H9 (cell line): ENCODE data around the gene AMER2. TPM values are rescaled to one million over a fixed set of nuclear protein-coding genes. Genes with fewer than 3 reads are reported as not detected.

ENCODE experiments used
- DNase-seq: peaks from one replicate; pipeline ENCODE4 v3.0.0-alpha.2; 2017
- H2AFZ ChIP-seq: one replicate; pipeline ENCODE4 v1.6.1; 2013; ENCODE audit warnings: mild to moderate bottlenecking, low read length, control low read depth, moderate library complexity
- H2AK5ac ChIP-seq: 2 replicates; pipeline ENCODE4 v1.6.1; 2013; ENCODE audit warnings: low read length, control low read depth, mixed read lengths; ENCODE audit not compliant: insufficient read length
- H2BK120ac ChIP-seq: one replicate; pipeline ENCODE4 v1.6.1; 2013; ENCODE audit warnings: low read depth, mild to moderate bottlenecking, low read length, control low read depth, inconsistent platforms; ENCODE audit not compliant: poor library complexity, severe bottlenecking
- H2BK12ac ChIP-seq: 2 replicates; pipeline ENCODE4 v1.6.1; 2013; ENCODE audit warnings: low read length, control low read depth, mixed read lengths, low read depth; ENCODE audit not compliant: insufficient read length
- H2BK15ac ChIP-seq: 2 replicates; pipeline ENCODE4 v1.6.1; 2013; ENCODE audit warnings: low read depth, low read length, control low read depth
- H2BK20ac ChIP-seq: one replicate; pipeline ENCODE4 v1.6.1; 2013; ENCODE audit warnings: low read depth, mild to moderate bottlenecking, low read length, control low read depth, inconsistent platforms; ENCODE audit not compliant: poor library complexity, severe bottlenecking
- H2BK5ac ChIP-seq: 2 replicates; pipeline ENCODE4 v1.6.1; 2013; ENCODE audit warnings: low read length, control low read depth, mixed read lengths; ENCODE audit not compliant: insufficient read length
- H3K14ac ChIP-seq: 2 replicates; pipeline ENCODE4 v1.6.1; 2013; ENCODE audit warnings: low read length, control low read depth; ENCODE audit not compliant: insufficient read depth
- H3K18ac ChIP-seq: 2 replicates; pipeline ENCODE4 v1.6.1; 2013; ENCODE audit warnings: low read depth, mild to moderate bottlenecking, mixed read lengths, low read length, control low read depth; ENCODE audit not compliant: insufficient read length
- H3K23ac ChIP-seq: 2 replicates; pipeline ENCODE4 v1.6.1; 2013; ENCODE audit warnings: low read length, control low read depth, mixed read lengths, low read depth; ENCODE audit not compliant: insufficient read length
- H3K23me2 ChIP-seq: 2 replicates; pipeline ENCODE4 v1.6.1; 2013; ENCODE audit warnings: low read depth, mild to moderate bottlenecking, mixed read lengths, low read length, control low read depth; ENCODE audit not compliant: insufficient read length, poor library complexity, severe bottlenecking
- H3K27ac ChIP-seq: 2 replicates; pipeline ENCODE4 v1.5.1; 2013; ENCODE audit warnings: low read length, control low read depth, mixed read lengths, low read depth; ENCODE audit not compliant: insufficient read length
- H3K27me3 ChIP-seq: 2 replicates; pipeline ENCODE4 v1.6.1; 2013; ENCODE audit warnings: low read length, control low read depth, inconsistent platforms; ENCODE audit not compliant: insufficient read depth
- H3K4ac ChIP-seq: 2 replicates; pipeline ENCODE4 v1.6.1; 2013; ENCODE audit warnings: low read depth, mild to moderate bottlenecking, control low read depth, inconsistent platforms, low read length, moderate library complexity
- H3K4me1 ChIP-seq: 2 replicates; pipeline ENCODE4 v1.6.1; 2013; ENCODE audit warnings: low read length, control low read depth, inconsistent platforms; ENCODE audit not compliant: insufficient read depth
- H3K4me2 ChIP-seq: 2 replicates; pipeline ENCODE4 v1.6.1; 2013; ENCODE audit warnings: low read length, control low read depth, mixed read lengths; ENCODE audit not compliant: insufficient read length, insufficient read depth
- H3K56ac ChIP-seq: 2 replicates; pipeline ENCODE4 v1.6.1; 2013; ENCODE audit warnings: low read depth, mild to moderate bottlenecking, mixed read lengths, low read length, control low read depth; ENCODE audit not compliant: insufficient read length
- H3K79me1 ChIP-seq: 2 replicates; pipeline ENCODE4 v1.6.1; 2013; ENCODE audit warnings: low read depth, mild to moderate bottlenecking, moderate library complexity, low read length, control low read depth, inconsistent platforms; ENCODE audit not compliant: insufficient read depth, poor library complexity, severe bottlenecking
- H3K79me2 ChIP-seq: 2 replicates; pipeline ENCODE4 v1.6.1; 2013; ENCODE audit warnings: low read length, control low read depth, inconsistent platforms; ENCODE audit not compliant: insufficient read depth
- H3K9ac ChIP-seq: 2 replicates; pipeline ENCODE4 v1.6.1; 2013; ENCODE audit warnings: low read length, control low read depth, mixed read lengths; ENCODE audit not compliant: insufficient read length; ENCODE audit errors: extremely low read depth
- H3K9me3 ChIP-seq: one replicate; pipeline ENCODE4 v1.6.1; 2013; ENCODE audit warnings: low read depth, low read length, inconsistent platforms; ENCODE audit not compliant: control insufficient read depth
- H3T11ph ChIP-seq: one replicate; pipeline ENCODE4 v1.6.1; 2013; ENCODE audit warnings: mild to moderate bottlenecking, low read length, control low read depth, inconsistent platforms
- H4K20me1 ChIP-seq: one replicate; pipeline ENCODE4 v1.6.1; 2013; ENCODE audit not compliant: control insufficient read depth, insufficient read length, insufficient read depth
- H4K5ac ChIP-seq: 2 replicates; pipeline ENCODE4 v1.6.1; 2013; ENCODE audit warnings: low read depth, mild to moderate bottlenecking, mixed read lengths, low read length, control low read depth; ENCODE audit not compliant: insufficient read length
- H4K8ac ChIP-seq: replicated peaks from 2 replicates; pipeline ENCODE4 v1.6.1; 2013; ENCODE audit warnings: low read length, control low read depth, mixed read lengths, low read depth; ENCODE audit not compliant: insufficient read length
- H4K91ac ChIP-seq: 2 replicates; pipeline ENCODE4 v1.6.1; 2013; ENCODE audit warnings: low read depth, mild to moderate bottlenecking, moderate library complexity, mixed read lengths, low read length, control low read depth; ENCODE audit not compliant: insufficient read length
- H3K27ac Mint-ChIP-seq, 3 experiments: 2 replicates in 2 of 3; 3 replicates in 1 of 3; pipeline ENCODE4 v1.8.0; 2020 to 2021; ENCODE audit warnings: mixed read lengths in 3 of 3, mild to moderate bottlenecking in 1 of 3, moderate library complexity in 1 of 3
- H3K27me3 Mint-ChIP-seq: 2 replicates; pipeline ENCODE4 v1.8.0; 2021; ENCODE audit warnings: low read depth, mild to moderate bottlenecking, moderate library complexity, mixed read lengths
- H3K36me3 Mint-ChIP-seq, 3 experiments: 2 replicates in 2 of 3; 3 replicates in 1 of 3; pipeline ENCODE4 v1.8.0; 2020 to 2021; ENCODE audit warnings: low read depth in 3 of 3, mixed read lengths in 3 of 3; ENCODE audit not compliant: insufficient read depth in 1 of 3
- H3K4me1 Mint-ChIP-seq, 2 experiments: 2 replicates each; pipeline ENCODE4 v1.8.0; 2020; ENCODE audit warnings: mixed read lengths in 2 of 2
- H3K4me3 Mint-ChIP-seq, 2 experiments: 2 replicates in 1 of 2; 3 replicates in 1 of 2; pipeline ENCODE4 v1.8.0; 2020 to 2021; ENCODE audit warnings: mild to moderate bottlenecking in 2 of 2, mixed read lengths in 2 of 2, moderate library complexity in 1 of 2
- H3K9me3 Mint-ChIP-seq, 2 experiments: 2 replicates in 1 of 2; 3 replicates in 1 of 2; pipeline ENCODE4 v1.8.0; 2020; ENCODE audit warnings: mild to moderate bottlenecking in 2 of 2, mixed read lengths in 2 of 2, moderate library complexity in 1 of 2
- WGBS: extraction: QIAGEN DNeasy Blood & Tissue Kit; methylation state at CpG from one replicate; pipeline ENCODE4 v1.1.7; 2013; ENCODE audit warnings: missing lambda C conversion rate, low lambda C conversion rate, mixed read lengths; ENCODE audit not compliant: insufficient read length; ENCODE audit errors: extremely low coverage; 5-methylcytosine and 5-hydroxymethylcytosine counted together
- total RNA-seq: library from RNA; stranded (reverse); gene quantifications from 2 replicates; pipeline ENCODE4 v1.2.1, GENCODE V29; 2021
- TF ChIP-seq, protein P1 (sequence below): fragments of 200-600 bp; sonication (generic); conservative IDR thresholded peaks from 3 replicates; pipeline ENCODE4 v1.8.0; 2021; ENCODE audit warnings: antibody characterized with exemption, mild to moderate bottlenecking

The AMER2 gene
- total RNA-seq, 1 experiment from 2014 or later, result 0.02 TPM

DNA sequence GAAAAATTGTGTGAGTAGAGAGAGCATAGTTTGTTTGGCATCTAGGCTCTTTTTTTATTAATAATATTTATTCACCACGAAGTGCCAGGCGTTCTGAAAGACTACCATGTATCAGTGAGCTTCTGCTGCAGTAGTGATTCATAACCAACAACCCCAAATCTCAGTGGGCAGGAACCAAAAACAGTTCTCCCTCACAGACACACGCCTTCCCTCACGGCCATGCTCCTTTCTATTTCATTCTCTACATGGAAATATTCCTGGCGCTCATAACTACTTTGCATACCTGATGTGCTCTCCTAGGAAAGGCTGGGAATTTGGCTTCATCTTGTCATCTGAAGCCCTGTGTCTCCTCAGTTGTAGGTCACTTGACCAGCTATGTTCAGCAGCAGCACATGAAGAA lies 26.6 kb upstream of the AMER2 start:
- Histone ChIP-seq H4K20me1 (no peaks in the 10 kb centered on the region), H3K23ac (no peak overlapping the region), H3K23me2 (no peaks in the 10 kb centered on the region), H3K9ac (no peak overlapping the region), H3K56ac (no peak overlapping the region), H3K4me1 (no peaks in the 10 kb centered on the region), H4K5ac (no peak overlapping the region), H2BK20ac (no peak overlapping the region), H3K14ac (no peak overlapping the region), H4K8ac (no peak overlapping the region), H2BK120ac (no peak overlapping the region), H2AFZ (no peak overlapping the region), H3K18ac (no peak overlapping the region), H3K4me2 (no peak overlapping the region), H2BK15ac (no peak overlapping the region), H3K4ac (no peak overlapping the region), H3K79me1 (no peaks in the 10 kb centered on the region), H2BK12ac (no peak overlapping the region), H3K27ac (no peak overlapping the region), H3K27me3 (no peaks in the 10 kb centered on the region), H2AK5ac (no peak overlapping the region), H3K79me2 (no peaks in the 10 kb centered on the region), H3T11ph (no peak overlapping the region), H2BK5ac (no peak overlapping the region), H4K91ac (no peak overlapping the region), H3K9me3 (no peaks in the 10 kb centered on the region)
- peaks cover 8 to 11% of the 10 kb centered on the region in 2 experiments for H3K4me1 Mint-ChIP-seq
- TF ChIP-seq, protein P1, sequence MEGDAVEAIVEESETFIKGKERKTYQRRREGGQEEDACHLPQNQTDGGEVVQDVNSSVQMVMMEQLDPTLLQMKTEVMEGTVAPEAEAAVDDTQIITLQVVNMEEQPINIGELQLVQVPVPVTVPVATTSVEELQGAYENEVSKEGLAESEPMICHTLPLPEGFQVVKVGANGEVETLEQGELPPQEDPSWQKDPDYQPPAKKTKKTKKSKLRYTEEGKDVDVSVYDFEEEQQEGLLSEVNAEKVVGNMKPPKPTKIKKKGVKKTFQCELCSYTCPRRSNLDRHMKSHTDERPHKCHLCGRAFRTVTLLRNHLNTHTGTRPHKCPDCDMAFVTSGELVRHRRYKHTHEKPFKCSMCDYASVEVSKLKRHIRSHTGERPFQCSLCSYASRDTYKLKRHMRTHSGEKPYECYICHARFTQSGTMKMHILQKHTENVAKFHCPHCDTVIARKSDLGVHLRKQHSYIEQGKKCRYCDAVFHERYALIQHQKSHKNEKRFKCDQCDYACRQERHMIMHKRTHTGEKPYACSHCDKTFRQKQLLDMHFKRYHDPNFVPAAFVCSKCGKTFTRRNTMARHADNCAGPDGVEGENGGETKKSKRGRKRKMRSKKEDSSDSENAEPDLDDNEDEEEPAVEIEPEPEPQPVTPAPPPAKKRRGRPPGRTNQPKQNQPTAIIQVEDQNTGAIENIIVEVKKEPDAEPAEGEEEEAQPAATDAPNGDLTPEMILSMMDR, result no peak
- H3K27ac Mint-ChIP-seq, result no peak overlapping the region
- H3K27me3 Mint-ChIP-seq, result peaks cover 7% of the 10 kb centered on the region
- H3K4me3 Mint-ChIP-seq, result no peak overlapping the region
- H3K36me3 Mint-ChIP-seq, result peaks cover 0 to 2% (median 0%) of the 10 kb centered on the region in 3 experiments; a peak in 1 of 7 replicates
- H3K9me3 Mint-ChIP-seq, result peaks cover 3 to 4% of the 10 kb centered on the region in 2 experiments; a peak in 3 of 5 replicates
- DNase-seq, result no peak
- no CpG with 5 or more reads among the region's 5 CpGs for WGBS
